Mucosa of descending colon (tissue), 3 donors: ENCODE data around the gene FRMD6. TPM values are rescaled to one million over a fixed set of nuclear protein-coding genes. Genes with fewer than 3 reads are reported as not detected.
A peak's percentile ranks its signal among the peaks of the same experiment; 100 is the strongest.

ENCODE experiments used
- ATAC-seq: fragments of 200-7000 bp; cut with Tn5 transposase; one replicate; pipeline ENCODE4 v1.9.1; 2020; ENCODE audit warnings: mild to moderate bottlenecking, moderate library complexity
- DNase-seq, 3 donors: peaks; one replicate each; pipeline ENCODE4 v3.0.0-alpha.2; 2020
- H3K36me3 ChIP-seq: fragments of 200-600 bp; one replicate; pipeline ENCODE4 v1.8.0; 2021; ENCODE audit warnings: low read depth, mild to moderate bottlenecking
- H3K4me1 ChIP-seq: fragments of 200-600 bp; one replicate; pipeline ENCODE4 v1.8.0; 2021; ENCODE audit warnings: low read depth, mild to moderate bottlenecking
- H3K4me3 ChIP-seq: fragments of 200-600 bp; one replicate; pipeline ENCODE4 v1.8.0; 2021; ENCODE audit warnings: mild to moderate bottlenecking
- H3K9me3 ChIP-seq: fragments of 200-600 bp; one replicate; pipeline ENCODE4 v1.8.0; 2021; ENCODE audit warnings: mild to moderate bottlenecking
- CTCF ChIP-seq: fragments of 200-600 bp; IDR thresholded peaks from one replicate; pipeline ENCODE4 v1.8.0; 2022; ENCODE audit warnings: antibody characterized with exemption, mild to moderate bottlenecking
- intact Hi-C, 2 donors: fragments of 100-400 bp; cut with DNase I in 1 of 2; cut with micrococcal nuclease in 1 of 2; formaldehyde crosslinking; loops; one replicate each; pipeline versions ENCODE4 v1.11.0 to v1.11.1; 2022; cut with DNase I, micrococcal nuclease
- total RNA-seq, 3 donors: library from RNA; stranded (reverse); fragmentation: NEBNext Ultra II Directional in 2 of 3; extraction: Animal tissue kit (Norgen Biotek cat#: 25700) in 2 of 3; gene quantifications; one replicate each; pipeline versions ENCODE4 v1.2.1 to v1.2.4, GENCODE V29; 2021 to 2023
- donor health status: DM: no; HTN: no; CAD: no; lungs with moderate emphysema.
- donor health status: DM: no; HTN: no; CAD: no.
- donor health status: DM: no; HTN: yes; CAD: no.

FRMD6 gene
- total RNA-seq, 3 donors from 2014 or later = 4.2 to 39.1 (median 8.5) TPM

- no peak for TF ChIP-seq CTCF
- no peak for ATAC-seq
Measured at GRCh38 chr14:51774209-51774608, 122.5 kb downstream of the FRMD6 start.

GRCh38 chr14:51776102-51776894 is 124.6 kb downstream of the FRMD6 start:
- H3K4me1 ChIP-seq = no peaks in the 10 kb centered on the region
- peak in 2 of 3 donors; percentile 35 to 57 for DNase-seq
- no peak for TF ChIP-seq CTCF
- no peaks in the 10 kb centered on the region for H3K9me3 ChIP-seq
- H3K4me3 ChIP-seq = no peak overlapping the region
- no peaks in the 10 kb centered on the region for H3K36me3 ChIP-seq
- intact Hi-C loops = loop anchor here in 1 of 2 donors (5.0 kb wide), 1 partner anchor 494 kb away; no protein-coding TSS in a partner anchor
- ATAC-seq = peak; percentile 42

More at GRCh38 chr14:51774209-51774608, 122.5 kb downstream of the FRMD6 start:
- no peak for DNase-seq
- Histone ChIP-seq H3K4me1 (no peaks in the 10 kb centered on the region), H3K4me3 (no peak overlapping the region), H3K36me3 (no peaks in the 10 kb centered on the region), H3K9me3 (no peaks in the 10 kb centered on the region)
- intact Hi-C loops = no loop called here

- DNase-seq (peak in 2 of 3 donors; percentile 46 to 84), ATAC-seq (peak; percentile 77)
- H3K4me1 ChIP-seq = no peaks in the 10 kb centered on the region
- no peaks in the 10 kb centered on the region for H3K9me3 ChIP-seq
- H3K4me3 ChIP-seq = no peak overlapping the region
- intact Hi-C loops = loop anchor here in 1 of 2 donors (10.0 kb wide), 1 partner anchor 495 kb away; no protein-coding TSS in a partner anchor
- TF ChIP-seq CTCF = peak; percentile 67
- H3K36me3 ChIP-seq = no peaks in the 10 kb centered on the region
Measured at GRCh38 chr14:51780006-51780692, 128.4 kb downstream of the FRMD6 start.

Other genes with a start within 250 kb of the FRMD6 start
- gene GNG2, start 208.7 kb downstream of the FRMD6 start, total RNA-seq = 10 to 100 TPM in 2 of 3 donors, 1 to 10 TPM in 1; 9.9 to 52.2 (median 16.6) TPM